Testis (tissue), 2 donors: Measurements from ENCODE around the gene HOXD3.

Experiments used
- POLR2A ChIP-seq: fragments of 450-650 bp; IDR thresholded peaks from one replicate; pipeline ENCODE4 v1.6.1; 2017; ENCODE audit warnings: antibody characterized with exemption, mild to moderate bottlenecking, moderate library complexity
- TF ChIP-seq, protein P1 (sequence below), 3 experiments: fragments of 450-650 bp in 2 of 3; fragments of 200-600 bp in 1 of 3; sonication (generic) in 1 of 3; IDR thresholded peaks; one replicate each; pipeline ENCODE4 v1.5.1; 2016 to 2019; ENCODE audit warnings: antibody characterized with exemption in 3 of 3, mild to moderate bottlenecking in 2 of 3, moderate library complexity in 1 of 3

DNA sequence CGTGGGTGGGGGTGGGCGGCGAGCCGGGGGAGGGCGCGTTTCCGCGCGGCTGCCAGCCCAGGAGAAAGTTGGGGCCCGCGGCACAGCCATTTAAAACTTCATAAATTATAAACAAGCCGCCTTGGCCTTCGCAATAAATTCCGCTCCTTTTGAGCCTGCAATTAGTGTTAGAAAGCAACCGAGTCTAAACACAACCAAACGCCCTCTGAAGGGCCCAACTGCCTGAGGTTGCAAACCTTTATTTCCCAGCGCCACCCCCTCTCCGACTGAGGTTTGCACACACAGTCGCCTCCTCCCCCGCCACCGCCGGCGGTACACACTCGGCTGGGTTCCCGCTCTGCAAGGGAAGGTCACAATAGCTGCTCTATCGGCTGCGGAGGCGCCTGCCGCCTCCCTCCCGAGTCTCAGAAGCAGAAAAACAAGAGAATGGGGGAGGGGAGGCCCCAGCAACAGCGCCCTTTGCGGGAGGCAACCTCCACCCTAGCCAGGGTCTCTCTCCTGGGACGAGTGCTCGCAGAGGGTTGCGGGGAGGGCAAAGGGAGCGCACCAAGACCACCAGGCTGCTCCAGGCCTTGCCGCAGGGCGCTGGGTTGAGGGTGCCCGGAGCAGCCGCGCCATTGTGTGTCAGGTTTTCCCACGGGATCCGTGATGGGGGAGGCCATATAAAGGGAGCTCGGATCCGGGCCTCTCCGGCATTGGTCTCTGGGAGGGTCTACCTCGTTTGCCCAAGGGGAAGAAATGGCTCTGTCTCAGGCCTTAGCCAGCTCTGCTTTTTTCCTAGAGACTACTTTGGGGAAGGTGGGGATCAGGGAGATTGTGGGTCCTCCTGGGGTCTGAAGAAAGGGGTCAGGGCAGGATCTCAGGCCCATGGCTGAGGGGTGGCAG is 18.0 kb downstream of the HOXD3 start:
- TF ChIP-seq, protein P1, sequence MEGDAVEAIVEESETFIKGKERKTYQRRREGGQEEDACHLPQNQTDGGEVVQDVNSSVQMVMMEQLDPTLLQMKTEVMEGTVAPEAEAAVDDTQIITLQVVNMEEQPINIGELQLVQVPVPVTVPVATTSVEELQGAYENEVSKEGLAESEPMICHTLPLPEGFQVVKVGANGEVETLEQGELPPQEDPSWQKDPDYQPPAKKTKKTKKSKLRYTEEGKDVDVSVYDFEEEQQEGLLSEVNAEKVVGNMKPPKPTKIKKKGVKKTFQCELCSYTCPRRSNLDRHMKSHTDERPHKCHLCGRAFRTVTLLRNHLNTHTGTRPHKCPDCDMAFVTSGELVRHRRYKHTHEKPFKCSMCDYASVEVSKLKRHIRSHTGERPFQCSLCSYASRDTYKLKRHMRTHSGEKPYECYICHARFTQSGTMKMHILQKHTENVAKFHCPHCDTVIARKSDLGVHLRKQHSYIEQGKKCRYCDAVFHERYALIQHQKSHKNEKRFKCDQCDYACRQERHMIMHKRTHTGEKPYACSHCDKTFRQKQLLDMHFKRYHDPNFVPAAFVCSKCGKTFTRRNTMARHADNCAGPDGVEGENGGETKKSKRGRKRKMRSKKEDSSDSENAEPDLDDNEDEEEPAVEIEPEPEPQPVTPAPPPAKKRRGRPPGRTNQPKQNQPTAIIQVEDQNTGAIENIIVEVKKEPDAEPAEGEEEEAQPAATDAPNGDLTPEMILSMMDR (IDR thresholded peaks at IDR 0.05) = no peak
- no peak for TF ChIP-seq POLR2A
